H1 (cell line): ENCODE results near the gene NAV3. TPM values are rescaled to one million over a fixed set of nuclear protein-coding genes. Genes with fewer than 3 reads are reported as not detected.

ENCODE experiments used
- CTCF ChIA-PET: fragments of 300-600 bp; sonication (Branson Sonifier 250); formaldehyde crosslinking; loops from one replicate; lab custom pipeline; 2021; ENCODE audit not compliant: partially characterized antibody; lab: Charles Lee
- POLR2A ChIA-PET: fragments of 300-600 bp; sonication (Branson Sonifier 250); formaldehyde crosslinking; loops from one replicate; lab custom pipeline; 2021; ENCODE audit warnings: inconsistent platforms; ENCODE audit not compliant: partially characterized antibody; lab: Charles Lee
- DNase-seq, 2 experiments: peaks; one replicate each; pipeline versions ENCODE4 v3.0.0 to v3.0.0-alpha.2; 2010 to 2022; ENCODE audit warnings: low spot score in 2 of 2, low read depth in 1 of 2, mixed read lengths in 1 of 2
- FAIRE-seq: peaks from 2 replicates; lab custom pipeline; 2011; peaks lifted over from hg19 to GRCh38; lab: Jason Lieb, UNC
- H2AFZ ChIP-seq: 2 replicates; pipeline ENCODE4 v1.8.1; 2012; ENCODE audit warnings: low read length, inconsistent platforms
- H2AK5ac ChIP-seq: 2 replicates; pipeline ENCODE4 v1.6.1; 2013; ENCODE audit warnings: low read depth, low read length
- H2BK120ac ChIP-seq: replicated peaks from 2 replicates; pipeline ENCODE3; 2013; ENCODE audit warnings: low read depth, low read length, inconsistent platforms
- H2BK12ac ChIP-seq: 2 replicates; pipeline ENCODE4 v1.6.1; 2013; ENCODE audit warnings: low read depth, low read length
- H2BK15ac ChIP-seq: 2 replicates; pipeline ENCODE4 v1.6.1; 2013; ENCODE audit warnings: low read length
- H2BK20ac ChIP-seq: 2 replicates; pipeline ENCODE4 v1.6.1; 2013; ENCODE audit warnings: low read length
- H2BK5ac ChIP-seq: 2 replicates; pipeline ENCODE4 v1.6.1; 2013; ENCODE audit warnings: low read depth, low read length
- H3K14ac ChIP-seq: 2 replicates; pipeline ENCODE4 v1.6.1; 2013; ENCODE audit warnings: inconsistent platforms; ENCODE audit not compliant: insufficient read length
- H3K18ac ChIP-seq: 2 replicates; pipeline ENCODE4 v1.6.1; 2013; ENCODE audit warnings: low read length; ENCODE audit errors: extremely low read depth
- H3K23ac ChIP-seq: 2 replicates; pipeline ENCODE4 v1.6.1; 2013; ENCODE audit warnings: inconsistent platforms; ENCODE audit not compliant: insufficient read length
- H3K23me2 ChIP-seq: 2 replicates; pipeline ENCODE4 v1.6.1; 2013; ENCODE audit warnings: low read depth, low read length
- H3K27ac ChIP-seq: 2 replicates; pipeline ENCODE4 v1.6.1; 2011; ENCODE audit warnings: low read depth, low read length, inconsistent platforms
- H3K27me3 ChIP-seq, 4 experiments: replicated peaks in 1 of 4; 1 replicate in 1 of 4; 2 replicates in 3 of 4; pipeline versions ENCODE4 v1.6.1 to v1.8.1; 2011 to 2013; ENCODE audit warnings: low read length in 3 of 4, mild to moderate bottlenecking in 3 of 4, inconsistent platforms in 2 of 4, mixed read lengths in 2 of 4, moderate library complexity in 1 of 4; ENCODE audit not compliant: control insufficient read depth in 3 of 4, insufficient read depth in 3 of 4; ENCODE audit errors: extremely low read depth in 1 of 4
- H3K36me3 ChIP-seq, 4 experiments: 2 replicates each; pipeline versions ENCODE4 v1.6.1 to v1.8.1; 2011 to 2013; ENCODE audit warnings: mild to moderate bottlenecking in 4 of 4, low read length in 3 of 4, moderate library complexity in 2 of 4, control low read depth in 1 of 4, inconsistent platforms in 1 of 4; ENCODE audit not compliant: insufficient read depth in 4 of 4, control insufficient read depth in 2 of 4
- H3K4ac ChIP-seq: replicated peaks from 2 replicates; pipeline ENCODE3; 2013; ENCODE audit warnings: low read length, low read depth, mixed read lengths, inconsistent platforms; ENCODE audit not compliant: insufficient read length
- H3K4me1 ChIP-seq, 4 experiments: replicated peaks in 1 of 4; 1 replicate in 1 of 4; 2 replicates in 3 of 4; pipeline versions ENCODE4 v1.6.1 to v1.8.1; 2011 to 2013; ENCODE audit warnings: low read length in 3 of 4, inconsistent platforms in 2 of 4, mixed read lengths in 1 of 4; ENCODE audit not compliant: insufficient read depth in 4 of 4, control insufficient read depth in 3 of 4
- H3K4me2 ChIP-seq, 2 experiments: 2 replicates each; pipeline versions ENCODE4 v1.6.1 to v1.8.1; 2011 to 2013; ENCODE audit warnings: low read depth in 2 of 2, low read length in 2 of 2, control low read depth in 1 of 2, inconsistent platforms in 1 of 2, mild to moderate bottlenecking in 1 of 2; ENCODE audit not compliant: insufficient read depth in 1 of 2
- H3K4me3 ChIP-seq, 4 experiments: fragments of 200-600, 300-600 bp in 1 of 4; sonication (generic), shearing (Covaris generic), sonication (Bioruptor Twin) in 1 of 4; 2 replicates each; pipeline versions ENCODE4 v1.5.1 to v1.8.1; 2011 to 2016; ENCODE audit warnings: low read length in 4 of 4, low read depth in 3 of 4, control low read depth in 2 of 4, inconsistent platforms in 2 of 4, mild to moderate bottlenecking in 2 of 4, mixed read lengths in 1 of 4, moderate library complexity in 1 of 4; ENCODE audit not compliant: insufficient read depth in 2 of 4; ENCODE audit errors: extremely low read depth in 1 of 4
- H3K56ac ChIP-seq: replicated peaks from 2 replicates; pipeline ENCODE3; 2013; ENCODE audit warnings: low read depth, mild to moderate bottlenecking, mixed read lengths, low read length, inconsistent platforms; ENCODE audit not compliant: insufficient read length
- H3K79me1 ChIP-seq: 2 replicates; pipeline ENCODE4 v1.6.1; 2013; ENCODE audit warnings: low read depth, low read length, control low read depth
- H3K79me2 ChIP-seq, 2 experiments: 2 replicates each; pipeline versions ENCODE4 v1.6.1 to v1.8.1; 2012 to 2013; ENCODE audit warnings: low read length in 2 of 2, mild to moderate bottlenecking in 2 of 2, inconsistent platforms in 1 of 2; ENCODE audit not compliant: insufficient read depth in 2 of 2, control insufficient read depth in 1 of 2
- H3K9ac ChIP-seq, 4 experiments: replicated peaks in 1 of 4; 1 replicate in 1 of 4; 2 replicates in 3 of 4; pipeline versions ENCODE4 v1.6.1 to v1.8.1; 2011 to 2013; ENCODE audit warnings: low read depth in 3 of 4, low read length in 3 of 4, control low read depth in 2 of 4, mild to moderate bottlenecking in 2 of 4, moderate library complexity in 2 of 4, inconsistent platforms in 1 of 4; ENCODE audit errors: extremely low read depth in 1 of 4
- H3K9me3 ChIP-seq, 2 experiments: 2 replicates each; pipeline versions ENCODE4 v1.6.1 to v1.8.1; 2012 to 2013; ENCODE audit warnings: mild to moderate bottlenecking in 2 of 2, moderate library complexity in 2 of 2, control low read depth in 1 of 2, inconsistent platforms in 1 of 2, low read depth in 1 of 2, low read length in 1 of 2, mixed read lengths in 1 of 2; ENCODE audit not compliant: insufficient read depth in 2 of 2
- H4K20me1 ChIP-seq, 2 experiments: replicated peaks in 1 of 2; 2 replicates each; pipeline versions ENCODE3 to v1.8.1; 2011 to 2013; ENCODE audit warnings: inconsistent platforms in 2 of 2, low read length in 2 of 2, mild to moderate bottlenecking in 1 of 2; ENCODE audit not compliant: insufficient read depth in 2 of 2, control insufficient read depth in 1 of 2
- H4K5ac ChIP-seq: 2 replicates; pipeline ENCODE4 v1.6.1; 2013; ENCODE audit warnings: low read length, low read depth, mixed read lengths, inconsistent platforms; ENCODE audit not compliant: insufficient read length
- H4K8ac ChIP-seq: 2 replicates; pipeline ENCODE4 v1.8.0; 2013; ENCODE audit warnings: mild to moderate bottlenecking, moderate library complexity, low read length, inconsistent platforms; ENCODE audit not compliant: insufficient read depth; ENCODE audit errors: extremely low read depth
- H4K91ac ChIP-seq: replicated peaks from 2 replicates; pipeline ENCODE3; 2013; ENCODE audit warnings: low read length, mixed read lengths, inconsistent platforms; ENCODE audit not compliant: insufficient read length
- SAP30 ChIP-seq: fragments of 300-600 bp; sonication (generic); IDR thresholded peaks from 2 replicates; pipeline ENCODE4 v1.7.1; 2012; ENCODE audit warnings: low read length, moderate library complexity, mild to moderate bottlenecking, inconsistent platforms; ENCODE audit not compliant: insufficient read depth, insufficient replicate concordance
- TBP ChIP-seq: IDR thresholded peaks from 2 replicates; pipeline ENCODE4 v1.6.1; 2011; ENCODE audit warnings: low read depth, low read length, improper control_type of control experiment
- TCF12 ChIP-seq: IDR thresholded peaks from 2 replicates; pipeline ENCODE4 v1.6.1; 2011; ENCODE audit warnings: low read depth, mild to moderate bottlenecking, low read length
- TEAD4 ChIP-seq: IDR thresholded peaks from 2 replicates; pipeline ENCODE4 v1.6.1; 2012; ENCODE audit warnings: low read depth, low read length, inconsistent platforms, mixed read lengths
- WGBS, 2 experiments: shearing (Covaris generic) in 1 of 2; methylation state at CpG; one replicate each; pipeline versions ENCODE4 v1.1.6 to v1.1.7; 2013 to 2015; ENCODE audit warnings: low lambda C conversion rate in 2 of 2, mixed read lengths in 2 of 2, inconsistent platforms in 1 of 2, low coverage in 1 of 2, missing lambda C conversion rate in 1 of 2; ENCODE audit not compliant: insufficient replicate concordance in 2 of 2, insufficient coverage in 1 of 2, insufficient read length in 1 of 2; ENCODE audit errors: extremely low coverage in 1 of 2, missing lambda C conversion rate in 1 of 2; 5-methylcytosine and 5-hydroxymethylcytosine counted together
- polyA plus RNA-seq, 7 experiments: library from polyadenylated mRNA; depleted of rRNA in 3 of 7; stranded (reverse) in 5 of 7; unstranded in 2 of 7; fragments of >200 nt in 5 of 7; fragments of 200-250 nt in 2 of 7; gene quantifications; 1 replicate in 5 of 7; 2 replicates in 1 of 7; 4 replicates in 1 of 7; pipeline versions ENCODE4 v1.2.1 to v1.2.3, GENCODE V29; 2011 to 2013; ENCODE audit warnings: missing spikeins in 2 of 7, mixed read lengths in 2 of 7
- total RNA-seq: library from RNA; stranded (reverse); fragmentation: NEBNext Ultra II Directional; extraction: Animal tissue kit (Norgen Biotek cat#: 25700); gene quantifications from 2 replicates; pipeline ENCODE4 v1.2.1, GENCODE V29; 2021

The NAV3 gene
- total and polyA plus RNA-seq, 2 of the 8 experiments (the other 6 are each of a cell fraction or from before 2014, with no cell fraction given) = 0.47 to 5.0 TPM

DNA sequence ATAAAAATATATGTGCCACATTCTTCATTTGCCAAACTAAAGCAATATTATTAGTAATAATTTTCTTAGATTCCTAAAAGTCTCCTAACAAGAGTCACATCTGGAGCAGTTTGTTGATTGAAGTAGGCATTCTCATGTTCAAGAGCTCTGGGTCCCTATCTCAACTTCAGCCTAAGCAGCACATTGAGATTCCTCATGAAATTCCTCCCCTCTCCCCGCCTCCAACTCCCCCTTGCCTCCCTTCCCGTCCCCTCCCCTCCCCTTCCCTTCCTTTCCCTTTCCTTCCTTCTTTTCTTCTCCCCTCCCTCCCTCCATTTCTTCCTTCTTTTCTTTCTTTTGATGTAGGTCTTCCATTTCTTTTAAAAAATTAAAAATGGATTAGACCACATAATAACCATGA is 48.7 kb upstream of the NAV3 start:
- POLR2A ChIA-PET = no interaction called here
- DNase-seq (no peak), FAIRE-seq (no peak)
- H3K56ac ChIP-seq = no peak overlapping the region
- H4K20me1 ChIP-seq = no peaks in the 10 kb centered on the region
- no peak overlapping the region for H2BK5ac ChIP-seq
- no peaks in the 10 kb centered on the region; a peak in 1 of 4 replicates for H3K9me3 ChIP-seq
- no peak overlapping the region for H2BK15ac ChIP-seq
- no peak overlapping the region for H3K4ac ChIP-seq
- H2BK20ac ChIP-seq = no peak overlapping the region
- H3K9ac ChIP-seq = no peak overlapping the region
- no peak overlapping the region for H4K8ac ChIP-seq
- WGBS, 2 experiments = no CpG with 5 or more reads among the region's 2 CpGs
- no peaks in the 10 kb centered on the region; the same call in 1 of the 2 replicates for H3K23me2 ChIP-seq
- peak; percentile 34; the same call in 1 of the 2 replicates for TF ChIP-seq TCF12
- TF ChIP-seq SAP30 = no peak
- TF ChIP-seq TBP = no peak
- TF ChIP-seq TEAD4 = 0 out of 2 replicates have a peak, but pooled peaks have one; percentile 22
- peaks cover 0 to 4% (median 0%) of the 10 kb centered on the region in 4 experiments; a peak in 1 of 7 replicates for H3K4me1 ChIP-seq
- no peaks in the 10 kb centered on the region for H3K79me1 ChIP-seq
- no peaks in the 10 kb centered on the region for H3K79me2 ChIP-seq
- H2BK120ac ChIP-seq = no peak overlapping the region
- no peak overlapping the region for H3K4me3 ChIP-seq
- H3K27ac ChIP-seq = no peak overlapping the region
- H3K36me3 ChIP-seq = no peaks in the 10 kb centered on the region
- no peak overlapping the region for H2BK12ac ChIP-seq
- no peak overlapping the region for H2AFZ ChIP-seq
- CTCF ChIA-PET = interaction anchor here (0.8 kb wide), 1 partner anchor 32 kb away, joined by 3 read pairs; no protein-coding TSS in a partner anchor
- H3K14ac ChIP-seq = no peak overlapping the region
- no peak overlapping the region for H4K91ac ChIP-seq
- no peak overlapping the region for H3K23ac ChIP-seq
- no peak overlapping the region for H2AK5ac ChIP-seq
- no peak overlapping the region for H4K5ac ChIP-seq
- peaks cover 0 to 1% (median 0%) of the 10 kb centered on the region in 4 experiments; a peak in 1 of 7 replicates for H3K27me3 ChIP-seq
- no peak overlapping the region for H3K4me2 ChIP-seq
- no peak overlapping the region for H3K18ac ChIP-seq
